ENCODE results near the gene SGTB. TPM values are rescaled to one million over a fixed set of nuclear protein-coding genes. Genes with fewer than 3 reads are reported as not detected.
"Not testable (repeated sequence)": the region's sequence is repeated elsewhere in the genome, so short reads cannot be mapped to it uniquely, and the experiment has no call there.

Gene SGTB
- total RNA-seq, 1 donor from 2014 or later: 10.0 TPM

- no peak overlapping the region for H3K4me3 Mint-ChIP-seq
Observed at GRCh38 chr5:65750938-65751337, 29.0 kb upstream of the SGTB start.

DNA sequence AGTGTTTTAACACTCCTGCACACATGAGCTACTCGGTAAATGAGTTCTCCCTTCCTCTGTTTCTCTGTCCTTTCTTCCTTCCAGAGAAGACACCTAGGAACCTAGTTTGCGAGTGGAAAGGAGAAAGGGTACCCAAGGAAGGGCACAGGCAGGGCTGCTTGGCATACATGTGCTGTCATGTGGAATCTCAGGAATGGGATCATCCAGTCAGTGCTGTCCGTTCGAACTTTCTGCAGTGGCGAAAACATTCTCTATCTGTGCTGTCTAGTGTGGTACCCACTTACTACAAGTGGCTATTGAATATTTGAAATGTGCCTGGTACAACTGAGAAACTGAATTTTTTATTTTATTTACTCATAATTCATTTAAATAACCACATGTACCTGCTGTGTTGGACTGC lies 28.0 kb upstream of the SGTB start:
- Mint-ChIP-seq H3K9me3 (no peaks in the 10 kb centered on the region), H3K4me1 (no peaks in the 10 kb centered on the region), H3K27me3 (no peaks in the 10 kb centered on the region), H3K36me3 (ENCODE audit: low read depth) (peaks cover 2% of the 10 kb centered on the region), H3K4me3 (no peak overlapping the region), H3K27ac (no peak overlapping the region)
- DNase-seq: no peak
- intact Hi-C loops (cut with micrococcal nuclease): no loop called here

More at GRCh38 chr5:65750938-65751337, 29.0 kb upstream of the SGTB start:
- no peaks in the 10 kb centered on the region for H3K4me1 Mint-ChIP-seq
- H3K36me3 Mint-ChIP-seq (ENCODE audit: low read depth): peaks cover 2% of the 10 kb centered on the region
- H3K27ac Mint-ChIP-seq: no peak overlapping the region
- intact Hi-C loops (cut with micrococcal nuclease): no loop called here
- H3K9me3 Mint-ChIP-seq: no peaks in the 10 kb centered on the region
- DNase-seq: no peak
- no peaks in the 10 kb centered on the region for H3K27me3 Mint-ChIP-seq

GRCh38 chr5:65749221-65749844 lies 27.4 kb upstream of the SGTB start:
- Mint-ChIP-seq H3K27ac (no peak overlapping the region), H3K4me3 (no peak overlapping the region), H3K27me3 (no peaks in the 10 kb centered on the region), H3K4me1 (no peaks in the 10 kb centered on the region), H3K36me3 (ENCODE audit: low read depth) (peaks cover 2% of the 10 kb centered on the region), H3K9me3 (no peaks in the 10 kb centered on the region)
- DNase-seq: peak; percentile 37
- intact Hi-C loops (cut with micrococcal nuclease): no loop called here

DNA sequence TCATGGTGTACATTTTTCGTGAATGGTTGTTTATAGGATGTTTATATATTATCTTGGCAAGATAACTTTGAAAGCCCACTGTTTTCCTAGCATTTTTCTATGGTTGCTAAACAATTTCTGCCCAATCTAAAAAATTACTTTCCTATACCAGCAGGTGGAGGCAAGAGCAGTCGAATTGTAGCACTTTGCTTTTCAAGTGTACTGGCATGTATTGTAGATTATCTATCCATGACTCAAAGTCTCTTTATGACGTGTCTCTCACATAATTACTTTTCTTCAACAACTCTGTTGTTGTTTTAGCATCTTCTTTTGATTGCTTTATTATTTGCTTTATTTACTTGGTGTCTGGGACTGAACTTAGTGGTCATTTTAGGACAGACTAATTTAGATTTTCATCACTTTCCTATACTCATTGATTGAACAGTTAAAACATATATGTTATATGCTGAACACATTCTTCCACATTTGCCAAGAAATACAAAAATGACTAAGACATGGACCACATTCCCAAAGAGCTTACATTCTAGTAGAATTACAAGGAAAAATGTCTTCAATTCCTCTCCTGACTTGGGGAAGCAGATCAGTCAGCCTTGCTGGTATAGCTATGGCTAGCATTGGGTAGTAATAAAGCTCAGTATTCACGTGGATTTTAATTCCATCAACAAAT lies 20.8 kb upstream of the SGTB start:
- peak; percentile 72 for DNase-seq
- no peaks in the 10 kb centered on the region for H3K27me3 Mint-ChIP-seq
- peaks cover 8% of the 10 kb centered on the region for H3K4me1 Mint-ChIP-seq
- no peak overlapping the region for H3K4me3 Mint-ChIP-seq
- no peaks in the 10 kb centered on the region for H3K9me3 Mint-ChIP-seq
- peaks cover 1% of the 10 kb centered on the region for H3K36me3 Mint-ChIP-seq (ENCODE audit: low read depth)
- no peak overlapping the region for H3K27ac Mint-ChIP-seq
- intact Hi-C loops (cut with micrococcal nuclease): loop anchor here (1.0 to 2.0 kb wide), 2 partner anchors 182 to 260 kb away; no protein-coding TSS in a partner anchor

- Mint-ChIP-seq H3K27me3 (no peaks in the 10 kb centered on the region), H3K4me1 (peaks cover 8% of the 10 kb centered on the region)
Observed at GRCh38 chr5:65739162-65739561, 17.3 kb upstream of the SGTB start.

DNA sequence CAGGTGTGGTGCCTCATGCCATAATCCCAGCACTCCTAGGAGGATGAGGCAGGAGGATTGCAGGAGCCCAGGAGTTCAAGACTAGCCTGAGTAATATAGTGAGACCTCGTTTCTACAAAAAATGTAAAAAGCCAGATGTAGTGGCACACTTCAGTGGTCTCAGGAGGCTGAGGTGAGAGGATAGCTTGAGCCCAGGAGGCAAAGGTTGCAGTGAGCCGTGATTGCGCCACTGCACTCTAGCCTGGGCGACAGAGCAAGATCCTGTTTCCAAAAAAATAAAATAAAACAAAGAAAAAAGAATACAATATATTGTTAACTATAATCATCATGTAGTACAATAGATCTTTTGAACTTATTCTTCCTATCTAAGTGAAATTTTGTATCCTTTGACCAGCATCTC lies 16.4 kb upstream of the SGTB start:
- Mint-ChIP-seq H3K4me1 (peaks cover 8% of the 10 kb centered on the region), H3K27me3 (no peaks in the 10 kb centered on the region), H3K9me3 (no peaks in the 10 kb centered on the region), H3K27ac (no peak overlapping the region), H3K4me3 (no peak overlapping the region), H3K36me3 (ENCODE audit: low read depth) (peaks cover 1% of the 10 kb centered on the region)
- no peak for DNase-seq
- intact Hi-C loops (cut with micrococcal nuclease): no loop called here

More at GRCh38 chr5:65739162-65739561, 17.3 kb upstream of the SGTB start:
- intact Hi-C loops (cut with micrococcal nuclease): no loop called here
- H3K4me3 Mint-ChIP-seq: no peak overlapping the region
- no peak overlapping the region for H3K27ac Mint-ChIP-seq
- H3K9me3 Mint-ChIP-seq: no peaks in the 10 kb centered on the region
- H3K36me3 Mint-ChIP-seq (ENCODE audit: low read depth): peaks cover 1% of the 10 kb centered on the region
- no peak for DNase-seq

DNA sequence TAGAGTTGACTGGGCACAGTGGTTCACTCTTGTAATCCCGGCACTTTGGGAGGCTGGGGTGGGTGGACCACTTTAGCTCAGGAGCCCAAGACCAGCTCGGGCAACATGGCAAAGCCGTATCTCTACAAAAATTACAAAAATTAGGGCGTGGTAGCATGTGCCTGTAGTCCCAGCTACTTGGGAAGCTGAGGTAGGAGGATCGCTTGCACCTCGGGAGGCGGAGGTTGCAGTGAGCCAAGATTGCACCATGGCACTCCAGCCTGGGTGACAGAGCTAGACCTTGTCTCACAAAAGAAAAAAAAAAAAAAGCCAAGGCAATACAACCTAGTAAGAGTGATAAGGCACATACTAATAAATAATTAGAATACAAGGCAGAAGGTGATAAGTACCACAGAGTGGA lies 15.9 kb upstream of the SGTB start:
- Mint-ChIP-seq H3K27ac (no peak overlapping the region), H3K4me3 (no peak overlapping the region), H3K27me3 (no peaks in the 10 kb centered on the region), H3K9me3 (no peaks in the 10 kb centered on the region), H3K36me3 (ENCODE audit: low read depth) (peaks cover 1% of the 10 kb centered on the region), H3K4me1 (peaks cover 6% of the 10 kb centered on the region)
- no peak for DNase-seq
- intact Hi-C loops (cut with micrococcal nuclease): no loop called here

DNA sequence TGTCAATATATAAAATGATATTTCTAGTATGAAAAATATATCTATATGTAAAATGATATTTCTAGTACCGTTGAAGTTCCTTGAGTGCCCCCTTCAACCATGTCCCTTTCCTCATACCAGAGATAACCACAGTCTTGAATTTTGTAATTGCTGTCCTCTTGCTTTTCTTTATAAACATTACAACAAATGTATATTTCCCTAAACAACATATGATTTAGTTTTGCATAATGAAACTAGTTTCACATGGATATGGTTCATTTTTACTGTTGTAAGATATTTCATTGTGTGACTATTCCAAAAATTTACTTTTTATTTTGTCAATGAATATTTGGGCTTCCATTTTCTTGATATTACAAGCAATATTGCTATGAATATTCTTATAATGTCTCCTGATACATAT lies 14.1 kb upstream of the SGTB start:
- no peaks in the 10 kb centered on the region for H3K9me3 Mint-ChIP-seq
- intact Hi-C loops (cut with micrococcal nuclease): no loop called here
- no peak for DNase-seq
- no peaks in the 10 kb centered on the region for H3K27me3 Mint-ChIP-seq
- peaks cover 1% of the 10 kb centered on the region for H3K36me3 Mint-ChIP-seq (ENCODE audit: low read depth)
- H3K27ac Mint-ChIP-seq: no peak overlapping the region
- peaks cover 7% of the 10 kb centered on the region for H3K4me1 Mint-ChIP-seq
- no peak overlapping the region for H3K4me3 Mint-ChIP-seq

- no peak for DNase-seq
- intact Hi-C loops (cut with micrococcal nuclease): no loop called here
- no peak overlapping the region for H3K4me3 Mint-ChIP-seq
- no peak overlapping the region for H3K27ac Mint-ChIP-seq
- H3K36me3 Mint-ChIP-seq (ENCODE audit: low read depth): no peaks in the 10 kb centered on the region
- H3K27me3 Mint-ChIP-seq: no peaks in the 10 kb centered on the region
- H3K4me1 Mint-ChIP-seq: peaks cover 4% of the 10 kb centered on the region
- no peaks in the 10 kb centered on the region for H3K9me3 Mint-ChIP-seq
Observed at GRCh38 chr5:65734921-65735320, 13.0 kb upstream of the SGTB start.

- H3K27me3 Mint-ChIP-seq; DNase-seq; H3K4me1 Mint-ChIP-seq; H3K4me3 Mint-ChIP-seq; H3K9me3 Mint-ChIP-seq; H3K27ac Mint-ChIP-seq; intact Hi-C loops (cut with micrococcal nuclease); H3K36me3 Mint-ChIP-seq (ENCODE audit: low read depth): not testable (repeated sequence)
Observed at GRCh38 chr5:65734196-65734775, 12.4 kb upstream of the SGTB start.

- H3K4me1 Mint-ChIP-seq; H3K27ac Mint-ChIP-seq; H3K36me3 Mint-ChIP-seq (ENCODE audit: low read depth); intact Hi-C loops (cut with micrococcal nuclease); H3K4me3 Mint-ChIP-seq; DNase-seq; H3K9me3 Mint-ChIP-seq; H3K27me3 Mint-ChIP-seq: not testable (repeated sequence)
Observed at GRCh38 chr5:65732046-65732445, 10.1 kb upstream of the SGTB start.

DNA sequence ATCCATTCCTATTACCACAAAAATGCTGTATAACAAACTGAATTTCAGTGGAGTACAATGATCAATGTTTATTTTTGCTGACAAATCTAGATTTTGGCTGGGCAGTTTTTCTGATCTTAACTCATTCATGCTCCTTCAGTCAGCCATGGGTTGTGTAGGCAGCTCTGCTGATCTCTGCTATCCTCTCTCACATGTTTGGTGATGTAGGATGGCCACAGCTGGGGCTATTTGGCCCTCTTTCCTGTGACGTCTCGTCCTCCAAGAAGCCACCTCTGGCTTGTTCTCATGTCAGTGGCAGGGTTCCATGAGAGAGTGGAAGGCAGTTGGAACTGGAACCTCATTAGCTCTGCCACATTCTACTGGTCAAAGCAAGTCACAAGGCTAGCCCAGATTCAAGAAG lies 9.0 kb upstream of the SGTB start:
- intact Hi-C loops (cut with micrococcal nuclease): no loop called here
- no peak overlapping the region for H3K27ac Mint-ChIP-seq
- no peak for DNase-seq
- H3K36me3 Mint-ChIP-seq (ENCODE audit: low read depth): no peaks in the 10 kb centered on the region
- H3K4me3 Mint-ChIP-seq: no peak overlapping the region
- H3K9me3 Mint-ChIP-seq: no peaks in the 10 kb centered on the region
- peaks cover 4% of the 10 kb centered on the region for H3K4me1 Mint-ChIP-seq
- H3K27me3 Mint-ChIP-seq: no peaks in the 10 kb centered on the region

GRCh38 chr5:65728218-65728617 lies 6.3 kb upstream of the SGTB start:
- intact Hi-C loops (cut with micrococcal nuclease): no loop called here
- no peaks in the 10 kb centered on the region for H3K9me3 Mint-ChIP-seq
- peaks cover 11% of the 10 kb centered on the region for H3K4me1 Mint-ChIP-seq

GRCh38 chr5:65727491-65728156 lies 5.7 kb upstream of the SGTB start:
- peaks cover 17% of the 10 kb centered on the region for H3K4me1 Mint-ChIP-seq
- H3K4me3 Mint-ChIP-seq: no peak overlapping the region
- H3K27me3 Mint-ChIP-seq: no peaks in the 10 kb centered on the region
- no peak overlapping the region for H3K27ac Mint-ChIP-seq
- H3K36me3 Mint-ChIP-seq (ENCODE audit: low read depth): peaks cover 4% of the 10 kb centered on the region
- DNase-seq: no peak
- H3K9me3 Mint-ChIP-seq: no peaks in the 10 kb centered on the region
- intact Hi-C loops (cut with micrococcal nuclease): no loop called here

More at GRCh38 chr5:65728218-65728617, 6.3 kb upstream of the SGTB start:
- Mint-ChIP-seq H3K36me3 (ENCODE audit: low read depth) (peaks cover 2% of the 10 kb centered on the region), H3K27me3 (no peaks in the 10 kb centered on the region), H3K4me3 (no peak overlapping the region), H3K27ac (no peak overlapping the region)
- no peak for DNase-seq
